ENCODE results near the gene SERPING1.
A peak's percentile ranks its signal among the peaks of the same experiment; 100 is the strongest.

SERPING1 gene

GRCh38 chr11:57560146-57560545 lies 37.3 kb upstream of the SERPING1 start:
- DNase-seq (ENCODE audit: low read depth in 2 of 2) = no peak
- no peak overlapping the region for H3K4me3 ChIP-seq (replicated peaks in 1 of 2; ENCODE audit: low read depth in 2 of 2, low read length in 2 of 2)
- no peak for TF ChIP-seq CTCF (IDR thresholded peaks at IDR 0.05; ENCODE audit: low read depth, low read length)

- no peak for DNase-seq (ENCODE audit: low read depth in 2 of 2)
- no peak for TF ChIP-seq CTCF (IDR thresholded peaks at IDR 0.05; ENCODE audit: low read depth, low read length)
- no peak overlapping the region for H3K4me3 ChIP-seq (replicated peaks in 1 of 2; ENCODE audit: low read depth in 2 of 2, low read length in 2 of 2)
These were observed 34.9 kb upstream of the SERPING1 start for GRCh38 chr11:57562596-57562995.

GRCh38 chr11:57566005-57566904 lies 31.2 kb upstream of the SERPING1 start:
- DNase-seq (ENCODE audit: low read depth in 2 of 2) = peak; percentile 48 to 60
- H3K4me3 ChIP-seq (replicated peaks in 1 of 2; ENCODE audit: low read depth in 2 of 2, low read length in 2 of 2) = peak overlapping the region; percentile 88 to 92
- TF ChIP-seq CTCF (IDR thresholded peaks at IDR 0.05; ENCODE audit: low read depth, low read length) = no peak

DNA sequence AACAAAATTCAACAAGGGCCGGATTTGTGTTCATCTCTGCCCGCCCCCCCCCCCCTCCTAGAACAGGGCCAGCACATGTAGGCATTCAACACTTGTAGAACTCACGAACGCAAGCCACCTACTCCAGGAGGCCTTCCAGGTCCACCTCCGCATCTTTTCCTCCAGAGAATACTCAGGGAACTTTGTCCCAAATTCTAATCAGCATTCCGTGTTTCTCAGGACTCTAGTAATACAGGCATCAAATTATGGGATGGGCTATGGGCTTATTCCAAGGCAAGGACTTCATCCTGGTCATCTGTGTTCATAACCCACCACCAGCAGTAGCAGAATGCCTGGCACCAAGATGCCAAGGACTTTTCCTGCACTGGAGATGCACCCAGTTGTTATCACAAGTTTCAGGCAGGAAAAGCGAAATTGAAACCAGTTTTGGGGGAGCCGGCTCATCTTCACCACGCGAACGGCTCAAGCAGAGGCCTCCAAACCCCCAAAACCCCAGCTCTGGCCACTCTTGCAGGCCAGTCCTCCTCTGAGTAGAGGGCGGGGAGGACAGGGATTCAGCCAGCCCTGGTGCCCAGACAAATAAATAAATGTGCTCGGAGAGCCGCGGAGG lies 30.5 kb upstream of the SERPING1 start:
- no peak for TF ChIP-seq CTCF (IDR thresholded peaks at IDR 0.05; ENCODE audit: low read depth, low read length)
- peak overlapping the region; percentile 88 to 92 for H3K4me3 ChIP-seq (replicated peaks in 1 of 2; ENCODE audit: low read depth in 2 of 2, low read length in 2 of 2)
- peak; percentile 13 to 15 for DNase-seq (ENCODE audit: low read depth in 2 of 2)

GRCh38 chr11:57567515-57568329 lies 29.8 kb upstream of the SERPING1 start, which contains the start of gene UBE2L6:
TSS of gene UBE2L6 (minus strand) at chr11:57567672. CDS start at chr11:57567611, 61 bp downstream.
- no peak for TF ChIP-seq CTCF (IDR thresholded peaks at IDR 0.05; ENCODE audit: low read depth, low read length)
- peak within 1 kb of the TSS; percentile 88 to 92 for H3K4me3 ChIP-seq (replicated peaks in 1 of 2; ENCODE audit: low read depth in 2 of 2, low read length in 2 of 2)
- peak in 1 of 2 donors; percentile 38 for DNase-seq (ENCODE audit: low read depth in 2 of 2)

- peak; percentile 82 to 83 for DNase-seq (ENCODE audit: low read depth in 2 of 2)
- H3K4me3 ChIP-seq (replicated peaks in 1 of 2; ENCODE audit: low read depth in 2 of 2, low read length in 2 of 2) = peak overlapping the region; percentile 88 to 92
- peak; percentile 98 for TF ChIP-seq CTCF (IDR thresholded peaks at IDR 0.05; ENCODE audit: low read depth, low read length)
These were observed 29.1 kb upstream of the SERPING1 start for GRCh38 chr11:57568330-57568766.
